ENCODE results near the gene INSYN2B.

The INSYN2B gene

DNA sequence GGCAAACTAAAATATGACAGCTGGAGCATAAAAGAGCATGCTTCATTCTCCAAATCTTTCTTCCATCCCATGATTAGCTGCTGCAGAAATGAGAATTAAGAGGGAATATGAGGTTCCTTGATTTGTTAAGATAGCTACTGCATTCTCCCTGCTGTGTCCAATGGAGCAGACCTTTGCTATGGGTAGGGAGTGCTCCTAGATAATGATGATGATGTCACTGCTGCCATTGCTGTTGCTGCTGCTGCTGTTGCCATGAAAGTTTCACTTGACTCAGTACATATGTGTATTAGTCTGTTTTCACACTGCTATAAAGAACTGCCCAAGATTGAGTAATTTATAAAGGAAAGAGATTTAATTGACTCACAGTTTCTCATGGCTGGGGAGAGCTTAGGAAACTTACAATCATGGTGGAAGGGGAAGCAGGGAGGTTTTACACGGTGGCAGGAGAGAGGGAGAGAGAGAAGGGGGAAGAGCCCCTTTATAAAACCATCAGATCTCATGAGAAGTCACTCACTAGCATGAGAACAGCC lies 128.9 kb downstream of the INSYN2B start:
- POLR2A ChIA-PET, result no interaction called here
- CTCF ChIA-PET, result interaction anchor here (1.8 to 2.1 kb wide), 2 partner anchors 12 to 149 kb away, joined by 6 to 7 read pairs; no protein-coding TSS in a partner anchor
- DNase-seq (ENCODE audit: low read depth, low spot score), result no peak
- TF ChIP-seq, protein P1, sequence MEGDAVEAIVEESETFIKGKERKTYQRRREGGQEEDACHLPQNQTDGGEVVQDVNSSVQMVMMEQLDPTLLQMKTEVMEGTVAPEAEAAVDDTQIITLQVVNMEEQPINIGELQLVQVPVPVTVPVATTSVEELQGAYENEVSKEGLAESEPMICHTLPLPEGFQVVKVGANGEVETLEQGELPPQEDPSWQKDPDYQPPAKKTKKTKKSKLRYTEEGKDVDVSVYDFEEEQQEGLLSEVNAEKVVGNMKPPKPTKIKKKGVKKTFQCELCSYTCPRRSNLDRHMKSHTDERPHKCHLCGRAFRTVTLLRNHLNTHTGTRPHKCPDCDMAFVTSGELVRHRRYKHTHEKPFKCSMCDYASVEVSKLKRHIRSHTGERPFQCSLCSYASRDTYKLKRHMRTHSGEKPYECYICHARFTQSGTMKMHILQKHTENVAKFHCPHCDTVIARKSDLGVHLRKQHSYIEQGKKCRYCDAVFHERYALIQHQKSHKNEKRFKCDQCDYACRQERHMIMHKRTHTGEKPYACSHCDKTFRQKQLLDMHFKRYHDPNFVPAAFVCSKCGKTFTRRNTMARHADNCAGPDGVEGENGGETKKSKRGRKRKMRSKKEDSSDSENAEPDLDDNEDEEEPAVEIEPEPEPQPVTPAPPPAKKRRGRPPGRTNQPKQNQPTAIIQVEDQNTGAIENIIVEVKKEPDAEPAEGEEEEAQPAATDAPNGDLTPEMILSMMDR (IDR thresholded peaks at IDR 0.05; ENCODE audit: insufficient read depth, low read length, missing control alignments), result no peak
- H3K4me3 ChIP-seq (ENCODE audit: low read depth, low read length), result no peak overlapping the region

DNA sequence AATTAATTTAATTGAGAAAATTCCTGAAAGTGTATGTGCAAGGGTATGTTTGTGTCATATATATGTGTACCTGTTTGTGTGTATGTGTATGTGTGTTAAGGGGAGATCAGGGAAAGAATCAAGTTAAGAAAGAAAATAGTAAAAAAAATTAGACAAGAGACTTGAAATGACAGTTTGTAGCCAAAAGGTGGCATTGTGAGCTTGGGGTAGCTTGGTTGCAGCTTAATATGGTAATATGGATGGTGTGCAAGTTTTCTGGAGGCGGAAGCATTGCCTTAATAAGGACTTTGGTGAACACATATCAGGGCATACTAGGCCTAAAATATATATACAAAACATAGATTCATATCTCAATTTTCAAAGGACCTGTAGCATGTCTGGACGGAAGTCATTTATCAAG lies 129.9 kb downstream of the INSYN2B start:
- no peak overlapping the region for H3K4me3 ChIP-seq (ENCODE audit: low read depth, low read length)
- DNase-seq (ENCODE audit: low read depth, low spot score), result no peak
- TF ChIP-seq, protein P1 (IDR thresholded peaks at IDR 0.05; ENCODE audit: insufficient read depth, low read length, missing control alignments), result no peak
- CTCF ChIA-PET, result interaction anchor here (0.9 to 1.9 kb wide), 4 partner anchors 11 to 122 kb away, joined by 3 to 6 read pairs (median 5); no protein-coding TSS in a partner anchor
- POLR2A ChIA-PET, result no interaction called here

DNA sequence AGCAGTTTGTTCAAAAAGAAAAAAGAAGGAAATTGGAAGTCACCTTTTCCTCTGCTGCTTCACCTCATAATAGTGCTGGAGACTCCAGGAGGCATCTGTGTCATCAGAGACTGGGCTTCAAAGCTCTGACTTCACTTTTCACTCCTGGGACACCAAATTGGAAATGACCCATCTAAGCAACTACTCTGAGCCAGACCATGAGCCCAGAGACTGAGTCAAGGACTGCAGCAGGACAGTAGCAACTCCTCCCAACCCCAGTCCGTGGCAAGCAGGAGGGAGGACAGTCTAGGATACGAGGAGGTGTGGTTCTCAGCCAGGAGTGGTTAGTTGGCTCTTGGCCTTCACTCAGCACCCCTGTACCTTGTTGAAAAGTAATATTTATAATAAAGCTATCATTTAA lies 131.5 kb downstream of the INSYN2B start:
- ChIA-PET CTCF (interaction anchor here (1.0 to 1.9 kb wide), 3 partner anchors 9 to 132 kb away, joined by 3 to 6 read pairs (median 3); partner anchors contain the start of gene INSYN2B), POLR2A (no interaction called here)
- no peak overlapping the region for H3K4me3 ChIP-seq (ENCODE audit: low read depth, low read length)
- DNase-seq (ENCODE audit: low read depth, low spot score), result no peak
- TF ChIP-seq, protein P1 (IDR thresholded peaks at IDR 0.05; ENCODE audit: insufficient read depth, low read length, missing control alignments), result no peak

DNA sequence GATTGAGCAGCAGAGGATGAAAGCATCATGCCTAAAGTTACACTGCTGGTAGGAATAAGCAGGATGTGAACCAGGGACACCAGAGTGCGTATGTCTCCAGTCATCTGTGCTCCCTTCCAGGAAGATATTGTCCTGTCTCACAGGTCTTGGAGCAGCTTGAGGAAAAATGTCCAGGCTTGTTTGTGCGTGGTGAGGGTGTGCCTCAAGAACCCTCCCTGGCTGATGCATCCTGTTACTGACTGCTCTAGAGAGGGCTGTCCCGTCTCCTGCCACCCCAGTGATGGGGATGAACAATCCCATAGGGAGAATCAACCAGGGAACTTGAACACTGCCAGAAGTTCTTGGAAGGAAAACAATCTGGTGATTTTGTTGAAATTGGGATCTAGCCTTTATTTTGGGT lies 132.0 kb downstream of the INSYN2B start:
- POLR2A ChIA-PET, result no interaction called here
- CTCF ChIA-PET, result interaction anchor here (1.0 kb wide), 1 partner anchor 13 kb away, joined by 3 read pairs; no protein-coding TSS in a partner anchor
- no peak for DNase-seq (ENCODE audit: low read depth, low spot score)
- H3K4me3 ChIP-seq (ENCODE audit: low read depth, low read length), result no peak overlapping the region
- TF ChIP-seq, protein P1 (IDR thresholded peaks at IDR 0.05; ENCODE audit: insufficient read depth, low read length, missing control alignments), result no peak

DNA sequence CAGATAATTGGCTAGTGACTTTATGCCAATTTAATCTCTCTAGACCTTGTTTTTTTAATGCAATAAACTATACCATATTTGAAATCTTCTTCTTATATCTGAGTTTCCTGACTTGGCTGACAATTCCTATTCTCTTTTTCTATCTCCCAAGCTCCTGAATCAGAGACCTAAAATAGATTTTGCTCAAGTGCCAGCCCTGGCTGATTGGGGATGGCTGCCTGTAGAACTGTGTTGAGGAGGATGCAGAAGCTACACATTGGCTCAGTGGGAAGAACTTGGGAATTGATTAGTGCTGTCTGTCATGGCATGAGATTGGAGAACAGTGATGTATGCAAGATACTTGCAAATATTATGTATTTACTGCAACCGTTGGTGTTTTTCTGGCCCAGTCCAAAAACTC lies 132.8 kb downstream of the INSYN2B start:
- H3K4me3 ChIP-seq (ENCODE audit: low read depth, low read length), result no peak overlapping the region
- no peak for DNase-seq (ENCODE audit: low read depth, low spot score)
- TF ChIP-seq, protein P1 (IDR thresholded peaks at IDR 0.05; ENCODE audit: insufficient read depth, low read length, missing control alignments), result no peak
- POLR2A ChIA-PET, result no interaction called here
- CTCF ChIA-PET, result no interaction called here

DNA sequence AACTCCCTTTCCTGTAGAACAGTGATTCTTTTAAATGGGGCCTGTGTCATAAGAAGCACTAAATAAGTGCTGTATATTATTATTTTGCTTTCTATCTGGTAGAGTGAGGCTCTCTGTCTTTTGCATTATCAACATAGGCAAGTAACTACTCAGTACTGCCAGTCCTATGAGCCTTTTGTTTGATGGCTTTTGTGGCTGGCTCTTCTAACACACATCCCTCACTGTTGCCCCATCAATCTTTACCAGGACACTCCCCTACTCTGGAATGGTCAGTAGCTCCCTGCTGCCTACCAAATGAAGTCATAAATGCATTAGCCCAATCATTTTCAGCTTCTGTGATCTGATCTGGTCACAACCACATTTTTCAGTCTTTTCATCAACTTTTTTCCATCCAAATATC lies 137.6 kb downstream of the INSYN2B start:
- TF ChIP-seq, protein P1 (IDR thresholded peaks at IDR 0.05; ENCODE audit: insufficient read depth, low read length, missing control alignments), result no peak
- no peak overlapping the region for H3K4me3 ChIP-seq (ENCODE audit: low read depth, low read length)
- POLR2A ChIA-PET, result no interaction called here
- DNase-seq (ENCODE audit: low read depth, low spot score), result no peak
- CTCF ChIA-PET, result interaction anchor here (1.3 kb wide), 1 partner anchor 141 kb away, joined by 3 read pairs; no protein-coding TSS in a partner anchor
